GM18508 (cell line): Measurements from ENCODE around the gene ARSG.
"Not testable (repeated sequence)": the region's sequence is repeated elsewhere in the genome, so short reads cannot be mapped to it uniquely, and the experiment has no call there.

ENCODE experiments used
- ATAC-seq: cut with Tn5 transposase; IDR thresholded peaks from one replicate; pipeline ENCODE4 v1.9.1; 2021; ENCODE audit warnings: moderate number of reproducible peaks; ENCODE audit not compliant: insufficient read depth, unreplicated experiment

The ARSG gene

GRCh38 chr17:68324654-68325336, 33.5 kb downstream of the ARSG start:
- no peak for ATAC-seq

GRCh38 chr17:68325961-68326360, 34.7 kb downstream of the ARSG start:
- ATAC-seq = no peak

GRCh38 chr17:68326681-68327080, 35.4 kb downstream of the ARSG start:
- ATAC-seq = no peak

- no peak for ATAC-seq
These were observed 36.7 kb downstream of the ARSG start for GRCh38 chr17:68327823-68328557.

GRCh38 chr17:68328676-68329075, 37.4 kb downstream of the ARSG start:
- ATAC-seq = no peak

GRCh38 chr17:68329331-68329730, 38.0 kb downstream of the ARSG start:
- no peak for ATAC-seq

- not testable (repeated sequence) for ATAC-seq
These were observed 40.6 kb downstream of the ARSG start for GRCh38 chr17:68331932-68332331.

GRCh38 chr17:68334393-68334792, 43.1 kb downstream of the ARSG start:
- no peak for ATAC-seq

- ATAC-seq = no peak
These were observed 50.2 kb downstream of the ARSG start for GRCh38 chr17:68341482-68341881.

- ATAC-seq = no peak
These were observed 52.7 kb downstream of the ARSG start for GRCh38 chr17:68343976-68344375.

- ATAC-seq = no peak
These were observed 53.4 kb downstream of the ARSG start for GRCh38 chr17:68344701-68345136.

GRCh38 chr17:68346448-68346847, 55.2 kb downstream of the ARSG start:
- no peak for ATAC-seq

- no peak for ATAC-seq
These were observed 56.1 kb downstream of the ARSG start for GRCh38 chr17:68347380-68347779.

GRCh38 chr17:68349157-68349556, 57.9 kb downstream of the ARSG start:
- ATAC-seq = peak; percentile 47

GRCh38 chr17:68351395-68351794, 60.1 kb downstream of the ARSG start:
- no peak for ATAC-seq

- ATAC-seq = no peak
These were observed 60.7 kb downstream of the ARSG start for GRCh38 chr17:68352041-68352440.

GRCh38 chr17:68352671-68353070, 61.4 kb downstream of the ARSG start:
- not testable (repeated sequence) for ATAC-seq

- no peak for ATAC-seq
These were observed 61.8 kb downstream of the ARSG start for GRCh38 chr17:68353111-68353521.

- ATAC-seq = not testable (repeated sequence)
These were observed 63.0 kb downstream of the ARSG start for GRCh38 chr17:68354311-68354710.

GRCh38 chr17:68355108-68355507, 63.8 kb downstream of the ARSG start:
- not testable (repeated sequence) for ATAC-seq

GRCh38 chr17:68356520-68356919, 65.2 kb downstream of the ARSG start:
- ATAC-seq = no peak

GRCh38 chr17:68356949-68357455, 65.7 kb downstream of the ARSG start:
- ATAC-seq = no peak
